GM12873 (cell line): ENCODE measurements around the gene ZW10.

Experiments
- TF ChIP-seq, protein P1 (sequence below): IDR thresholded peaks from 2 replicates; pipeline ENCODE4 v1.5.1; 2012; ENCODE audit warnings: low read depth, mild to moderate bottlenecking, moderate library complexity, low read length, control low read depth; ENCODE audit not compliant: insufficient read depth; ENCODE audit errors: missing control alignments

Gene ZW10

GRCh38 chr11:113774174-113774503, 647 bp upstream of the ZW10 start:
- TF ChIP-seq, protein P1, sequence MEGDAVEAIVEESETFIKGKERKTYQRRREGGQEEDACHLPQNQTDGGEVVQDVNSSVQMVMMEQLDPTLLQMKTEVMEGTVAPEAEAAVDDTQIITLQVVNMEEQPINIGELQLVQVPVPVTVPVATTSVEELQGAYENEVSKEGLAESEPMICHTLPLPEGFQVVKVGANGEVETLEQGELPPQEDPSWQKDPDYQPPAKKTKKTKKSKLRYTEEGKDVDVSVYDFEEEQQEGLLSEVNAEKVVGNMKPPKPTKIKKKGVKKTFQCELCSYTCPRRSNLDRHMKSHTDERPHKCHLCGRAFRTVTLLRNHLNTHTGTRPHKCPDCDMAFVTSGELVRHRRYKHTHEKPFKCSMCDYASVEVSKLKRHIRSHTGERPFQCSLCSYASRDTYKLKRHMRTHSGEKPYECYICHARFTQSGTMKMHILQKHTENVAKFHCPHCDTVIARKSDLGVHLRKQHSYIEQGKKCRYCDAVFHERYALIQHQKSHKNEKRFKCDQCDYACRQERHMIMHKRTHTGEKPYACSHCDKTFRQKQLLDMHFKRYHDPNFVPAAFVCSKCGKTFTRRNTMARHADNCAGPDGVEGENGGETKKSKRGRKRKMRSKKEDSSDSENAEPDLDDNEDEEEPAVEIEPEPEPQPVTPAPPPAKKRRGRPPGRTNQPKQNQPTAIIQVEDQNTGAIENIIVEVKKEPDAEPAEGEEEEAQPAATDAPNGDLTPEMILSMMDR = no peak

DNA sequence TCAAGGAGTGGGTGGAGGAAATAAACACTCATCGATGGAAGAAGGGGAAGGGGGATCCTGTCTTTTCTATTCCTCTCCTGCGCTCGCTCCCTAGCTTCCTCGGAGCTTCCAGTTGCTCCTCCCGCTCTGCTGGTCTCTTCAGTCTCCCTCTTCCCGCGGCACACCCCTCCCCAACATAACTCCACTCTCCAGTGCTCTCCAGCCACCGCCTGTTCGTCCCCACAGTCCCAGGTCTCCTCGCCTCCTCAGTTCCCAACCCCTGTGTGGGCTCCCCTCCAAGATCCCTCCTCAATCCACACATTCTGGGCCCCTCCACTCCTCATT, 438 bp downstream of the ZW10 start:
- TF ChIP-seq, protein P1 = no peak

GRCh38 chr11:113771964-113772363, 1.5 kb downstream of the ZW10 start:
- TF ChIP-seq, protein P1 = no peak

DNA sequence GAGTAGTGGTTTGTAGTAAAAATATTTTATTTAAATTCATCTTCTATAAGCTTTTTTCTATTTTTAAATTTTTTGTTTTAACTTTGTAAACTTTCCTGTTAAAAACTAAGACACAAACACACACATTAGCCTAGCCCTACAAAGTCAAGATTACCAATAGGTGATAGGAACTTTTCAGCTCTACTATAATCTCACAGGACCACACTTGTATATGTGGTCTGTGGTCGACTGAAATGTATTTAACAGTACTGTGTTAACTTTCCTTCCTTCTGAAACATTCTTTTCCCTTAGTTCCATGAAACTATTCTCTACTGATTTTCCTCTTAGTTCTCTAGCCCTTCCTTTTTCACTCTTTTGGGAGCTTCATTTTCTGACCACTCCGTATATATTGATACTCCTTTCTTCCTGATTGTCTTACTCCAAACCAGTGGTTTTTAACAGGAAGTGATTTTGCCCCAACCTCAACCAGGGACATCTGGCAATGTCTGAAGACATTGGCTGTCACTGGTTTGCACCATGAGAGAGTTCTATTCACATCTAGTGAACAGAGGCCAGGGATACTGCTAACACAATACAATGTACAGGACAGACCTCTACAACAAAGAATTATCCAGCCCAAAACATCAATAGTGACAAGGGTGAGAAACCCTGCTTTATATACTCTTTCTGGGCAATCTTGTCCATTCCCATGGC, 8.8 kb downstream of the ZW10 start:
- TF ChIP-seq, protein P1 = no peak

DNA sequence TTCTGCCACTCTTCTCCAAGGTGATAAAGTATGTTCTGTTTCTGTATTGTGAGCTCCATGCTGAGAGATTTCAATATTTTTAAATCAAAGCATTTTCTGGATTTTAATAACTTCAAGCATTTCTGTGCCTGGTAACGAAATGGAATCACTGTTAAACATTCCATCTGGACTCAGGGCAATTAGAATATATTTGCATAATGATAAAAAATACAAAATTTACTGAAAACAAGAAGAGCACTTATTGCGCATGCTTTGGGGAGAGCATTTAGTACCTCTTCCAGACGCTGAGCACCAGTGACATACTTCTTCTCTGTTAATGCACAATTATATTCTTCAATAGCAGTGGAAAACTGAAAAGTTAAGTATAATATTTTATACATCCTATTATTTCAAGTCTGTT, 13.3 kb downstream of the ZW10 start:
- TF ChIP-seq, protein P1 = no peak

DNA sequence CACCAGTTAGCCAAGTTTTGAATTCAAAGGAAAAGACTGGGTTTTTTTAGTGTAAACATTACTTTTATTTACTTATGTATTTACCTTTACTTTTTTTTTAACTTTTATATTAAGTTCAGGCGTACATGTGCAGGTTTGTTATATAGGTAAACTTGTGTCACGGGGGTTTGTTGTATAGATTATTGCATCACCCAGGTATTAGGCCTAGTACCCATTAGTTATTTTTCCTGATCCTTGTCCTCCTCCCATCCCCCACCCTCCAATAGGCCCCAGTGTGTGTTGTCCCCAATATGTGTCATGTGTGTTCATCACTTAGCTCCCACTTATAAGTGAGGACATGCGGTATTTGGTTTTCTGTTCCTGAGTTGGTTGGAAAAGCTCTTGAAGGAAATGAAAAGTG, 20.6 kb downstream of the ZW10 start:
- TF ChIP-seq, protein P1 = no peak

- TF ChIP-seq, protein P1 = no peak
Measured at GRCh38 chr11:113736323-113736722, 37.2 kb downstream of the ZW10 start.
